Endothelial cell of coronary artery (primary cell): ENCODE data around the gene MISFA. TPM values are rescaled to one million over a fixed set of nuclear protein-coding genes. Genes with fewer than 3 reads are reported as not detected.

Experiments used
- total RNA-seq: library from RNA; depleted of rRNA; stranded (reverse); fragments of >200 nt; gene quantifications from 2 replicates; pipeline ENCODE4 v1.2.3, GENCODE V29; 2014

The MISFA gene
- 0.54 and 1.1 TPM in 2 replicates for total RNA-seq

GRCh38 chr11:18599739-18600230 lies at the start of gene MISFA:
TSS of gene MISFA (plus strand) at chr11:18599789. CDS start at chr11:18599929, 140 bp downstream.

GRCh38 chr11:18588297-18589252 lies 11.0 kb upstream of the MISFA start, which contains the start of gene UEVLD:
TSS of gene UEVLD (minus strand) at chr11:18588734. CDS start at chr11:18588654, 80 bp downstream.

DNA sequence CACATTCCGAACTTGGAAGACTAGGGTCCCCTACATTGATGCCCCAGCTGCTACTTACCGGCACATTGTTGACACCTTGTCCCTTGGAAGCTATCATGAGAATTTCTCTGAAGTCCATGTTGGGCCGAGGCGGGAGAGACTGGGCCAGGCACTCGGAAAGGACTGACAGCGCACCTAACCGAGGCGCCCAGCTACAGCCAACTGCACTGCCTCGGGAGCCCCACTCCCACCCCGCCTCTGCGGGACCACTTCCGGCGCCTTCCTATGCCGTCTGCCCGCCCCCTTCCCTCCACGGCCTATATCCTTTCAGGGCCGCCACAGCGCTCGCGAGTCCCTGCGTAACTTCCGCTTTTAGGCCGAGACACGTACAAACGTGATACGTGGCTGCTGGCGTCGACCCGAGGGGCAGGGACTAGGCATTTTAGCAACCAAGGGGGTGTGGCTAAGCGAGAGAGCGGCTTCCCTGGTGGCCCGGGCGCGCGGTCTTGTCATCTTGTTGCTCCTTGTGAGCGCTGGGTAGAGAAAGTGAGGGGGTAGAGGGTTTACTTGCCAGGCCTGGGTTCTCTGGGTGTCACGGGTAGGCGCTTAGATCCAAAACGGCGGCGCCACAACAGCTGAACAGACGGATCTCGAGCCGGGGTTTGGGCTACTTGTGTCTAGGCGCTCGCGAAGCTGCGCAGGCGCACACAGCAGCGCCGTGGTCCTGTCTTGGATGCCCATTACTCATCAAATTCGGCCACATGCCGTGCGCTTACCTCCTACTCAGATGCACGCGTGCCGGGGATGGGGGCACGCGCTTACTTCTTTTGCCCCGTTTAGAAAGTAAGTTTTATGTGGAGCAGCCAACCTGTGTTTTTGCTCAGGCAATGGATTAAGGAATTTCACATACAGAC lies 34.8 kb downstream of the MISFA start, which contains the start of gene SPTY2D1:
TSS of gene SPTY2D1 (minus strand) at position 203 of the 893 bp plus-strand sequence. CDS start at position 118, 85 bp downstream.

Other genes starting within 250 kb of the MISFA start
- gene LDHA, start 205.2 kb upstream of the MISFA start, total RNA-seq, result 446 and 1,246 TPM in 2 replicates
- 0.09 and 0.36 TPM in 2 replicates for gene LDHC, start 187.5 kb upstream of the MISFA start, total RNA-seq
- gene LDHAL6A, start 143.9 kb upstream of the MISFA start, total RNA-seq, result not detected in 2 replicates
- 39.4 and 45.8 TPM in 2 replicates for gene TSG101, start 72.8 kb upstream of the MISFA start, total RNA-seq
- gene UEVLD, start 11.1 kb upstream of the MISFA start, total RNA-seq, result 19.0 and 19.2 TPM in 2 replicates
- 11.5 and 13.6 TPM in 2 replicates for gene SPTY2D1, start 34.6 kb downstream of the MISFA start, total RNA-seq
- 1.1 and 1.3 TPM in 2 replicates for gene TMEM86A, start 99.0 kb downstream of the MISFA start, total RNA-seq
- gene IGSF22, start 126.4 kb downstream of the MISFA start, total RNA-seq, result not detected in 2 replicates
- gene PTPN5, start 192.0 kb downstream of the MISFA start, total RNA-seq, result not detected in 2 replicates